Measurements from ENCODE around the gene LIF. TPM values are rescaled to one million over a fixed set of nuclear protein-coding genes. Genes with fewer than 3 reads are reported as not detected.
A peak's percentile ranks its signal among the peaks of the same experiment; 100 is the strongest.
"Not testable (repeated sequence)": the region's sequence is repeated elsewhere in the genome, so short reads cannot be mapped to it uniquely, and the experiment has no call there.

LIF gene
- total RNA-seq, 1 donor from 2014 or later = 18.9 TPM

- peak; percentile 51 for DNase-seq (ENCODE audit: low spot score)
- Mint-ChIP-seq H3K36me3 (ENCODE audit: low read depth) (no peaks in the 10 kb centered on the region), H3K4me1 (ENCODE audit: low read depth) (peaks cover 69% of the 10 kb centered on the region), H3K27me3 (ENCODE audit: low read depth) (no peaks in the 10 kb centered on the region), H3K27ac (ENCODE audit: unreplicated experiment) (peak overlapping the region; percentile 99), H3K4me3 (ENCODE audit: unreplicated experiment) (no peak overlapping the region), H3K9me3 (ENCODE audit: low read depth) (peaks cover 8% of the 10 kb centered on the region)
- TF ChIP-seq CTCF (IDR thresholded peaks at IDR 0.05) = no peak
Observed at GRCh38 chr22:30204015-30204741, 42.4 kb downstream of the LIF start.

- no peak for DNase-seq (ENCODE audit: low spot score)
- Mint-ChIP-seq H3K4me1 (ENCODE audit: low read depth) (peaks cover 54% of the 10 kb centered on the region), H3K36me3 (ENCODE audit: low read depth) (no peaks in the 10 kb centered on the region), H3K4me3 (ENCODE audit: unreplicated experiment) (no peak overlapping the region), H3K27me3 (ENCODE audit: low read depth) (no peaks in the 10 kb centered on the region), H3K9me3 (ENCODE audit: low read depth) (peaks cover 8% of the 10 kb centered on the region), H3K27ac (ENCODE audit: unreplicated experiment) (peak overlapping the region; percentile 85)
- TF ChIP-seq CTCF (IDR thresholded peaks at IDR 0.05) = no peak
Observed at GRCh38 chr22:30202531-30203006, 44.0 kb downstream of the LIF start.

- DNase-seq (ENCODE audit: low spot score) = no peak
- Mint-ChIP-seq H3K27ac (ENCODE audit: unreplicated experiment) (peak overlapping the region; percentile 85), H3K4me3 (ENCODE audit: unreplicated experiment) (no peak overlapping the region), H3K27me3 (ENCODE audit: low read depth) (no peaks in the 10 kb centered on the region), H3K4me1 (ENCODE audit: low read depth) (peaks cover 54% of the 10 kb centered on the region), H3K36me3 (ENCODE audit: low read depth) (no peaks in the 10 kb centered on the region), H3K9me3 (ENCODE audit: low read depth) (peaks cover 8% of the 10 kb centered on the region)
- no peak for TF ChIP-seq CTCF (IDR thresholded peaks at IDR 0.05)
Observed at GRCh38 chr22:30201945-30202344, 44.6 kb downstream of the LIF start.

GRCh38 chr22:30200905-30201304 is 45.7 kb downstream of the LIF start:
- H3K4me1 Mint-ChIP-seq (ENCODE audit: low read depth) = peaks cover 54% of the 10 kb centered on the region
- not testable (repeated sequence) for H3K27me3 Mint-ChIP-seq (ENCODE audit: low read depth); DNase-seq (ENCODE audit: low spot score)

GRCh38 chr22:30198921-30199320 is 47.6 kb downstream of the LIF start:
- Mint-ChIP-seq H3K27ac (ENCODE audit: unreplicated experiment) (no peak overlapping the region), H3K9me3 (ENCODE audit: low read depth) (peaks cover 8% of the 10 kb centered on the region), H3K4me3 (ENCODE audit: unreplicated experiment) (no peak overlapping the region), H3K4me1 (ENCODE audit: low read depth) (peaks cover 44% of the 10 kb centered on the region), H3K36me3 (ENCODE audit: low read depth) (no peaks in the 10 kb centered on the region), H3K27me3 (ENCODE audit: low read depth) (no peaks in the 10 kb centered on the region)
- no peak for DNase-seq (ENCODE audit: low spot score)
- TF ChIP-seq CTCF (IDR thresholded peaks at IDR 0.05) = no peak

More at GRCh38 chr22:30200905-30201304, 45.7 kb downstream of the LIF start:
- H3K27ac Mint-ChIP-seq (ENCODE audit: unreplicated experiment); H3K9me3 Mint-ChIP-seq (ENCODE audit: low read depth); H3K36me3 Mint-ChIP-seq (ENCODE audit: low read depth); H3K4me3 Mint-ChIP-seq (ENCODE audit: unreplicated experiment): not testable (repeated sequence)
